ENCODE measurements around the gene TMEM255B. TPM values are rescaled to one million over a fixed set of nuclear protein-coding genes. Genes with fewer than 3 reads are reported as not detected.
"Not testable (repeated sequence)": the region's sequence is repeated elsewhere in the genome, so short reads cannot be mapped to it uniquely, and the experiment has no call there.

The TMEM255B gene
- total RNA-seq, 1 donor from 2014 or later, result 2.2 TPM

- no peak overlapping the region for H3K27ac Mint-ChIP-seq
Observed at GRCh38 chr13:113748862-113749451, 10.1 kb upstream of the TMEM255B start.

GRCh38 chr13:113749507-113749906, 9.5 kb upstream of the TMEM255B start:
- Mint-ChIP-seq H3K27me3 (ENCODE audit: insufficient read depth) (no peaks in the 10 kb centered on the region), H3K36me3 (ENCODE audit: low read depth) (no peaks in the 10 kb centered on the region), H3K4me1 (ENCODE audit: low read depth) (no peaks in the 10 kb centered on the region), H3K4me3 (no peak overlapping the region), H3K9me3 (peaks cover 19% of the 10 kb centered on the region), H3K27ac (no peak overlapping the region)
- DNase-seq (ENCODE audit: low spot score), result no peak
- intact Hi-C loops (cut with micrococcal nuclease), result no loop called here

More at GRCh38 chr13:113748862-113749451, 10.1 kb upstream of the TMEM255B start:
- Mint-ChIP-seq H3K9me3 (peaks cover 19% of the 10 kb centered on the region), H3K36me3 (ENCODE audit: low read depth) (no peaks in the 10 kb centered on the region), H3K4me1 (ENCODE audit: low read depth) (no peaks in the 10 kb centered on the region), H3K27me3 (ENCODE audit: insufficient read depth) (no peaks in the 10 kb centered on the region), H3K4me3 (no peak overlapping the region)
- no peak for DNase-seq (ENCODE audit: low spot score)
- intact Hi-C loops (cut with micrococcal nuclease), result no loop called here

GRCh38 chr13:113749967-113750366, 9.1 kb upstream of the TMEM255B start:
- intact Hi-C loops (cut with micrococcal nuclease), result no loop called here
- no peak overlapping the region for H3K4me3 Mint-ChIP-seq
- no peak overlapping the region for H3K27ac Mint-ChIP-seq
- peaks cover 19% of the 10 kb centered on the region for H3K9me3 Mint-ChIP-seq
- no peaks in the 10 kb centered on the region for H3K27me3 Mint-ChIP-seq (ENCODE audit: insufficient read depth)
- H3K4me1 Mint-ChIP-seq (ENCODE audit: low read depth), result no peaks in the 10 kb centered on the region
- no peaks in the 10 kb centered on the region for H3K36me3 Mint-ChIP-seq (ENCODE audit: low read depth)
- DNase-seq (ENCODE audit: low spot score), result no peak

GRCh38 chr13:113750554-113751399, 8.2 kb upstream of the TMEM255B start:
- intact Hi-C loops (cut with micrococcal nuclease), result no loop called here
- H3K27me3 Mint-ChIP-seq (ENCODE audit: insufficient read depth), result no peaks in the 10 kb centered on the region
- no peak overlapping the region for H3K4me3 Mint-ChIP-seq
- no peaks in the 10 kb centered on the region for H3K4me1 Mint-ChIP-seq (ENCODE audit: low read depth)
- peaks cover 19% of the 10 kb centered on the region for H3K9me3 Mint-ChIP-seq
- DNase-seq (ENCODE audit: low spot score), result no peak
- H3K27ac Mint-ChIP-seq, result no peak overlapping the region
- H3K36me3 Mint-ChIP-seq (ENCODE audit: low read depth), result no peaks in the 10 kb centered on the region

DNA sequence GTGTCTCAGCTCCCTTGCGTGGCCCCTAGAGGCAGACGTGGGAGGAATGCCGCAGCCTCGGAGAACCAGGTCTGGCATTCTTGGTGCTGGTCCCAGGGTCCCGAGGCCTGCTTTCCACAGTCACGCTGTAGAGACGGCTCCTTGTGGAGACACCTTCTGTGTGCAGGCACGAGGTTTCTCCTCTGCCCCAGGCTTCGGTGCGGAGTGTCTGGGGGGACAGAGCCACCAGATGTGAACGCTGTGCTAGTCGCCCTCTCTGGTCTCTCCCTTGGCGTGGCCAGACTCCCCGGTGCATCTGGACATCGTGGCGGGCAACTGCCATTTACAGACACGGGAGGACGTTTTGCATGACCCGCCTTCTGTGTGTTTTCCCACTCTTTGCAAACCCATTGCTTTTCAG, 7.5 kb upstream of the TMEM255B start:
- Mint-ChIP-seq H3K4me3 (no peak overlapping the region), H3K27me3 (ENCODE audit: insufficient read depth) (peaks cover 2% of the 10 kb centered on the region), H3K9me3 (peaks cover 19% of the 10 kb centered on the region), H3K27ac (no peak overlapping the region), H3K36me3 (ENCODE audit: low read depth) (no peaks in the 10 kb centered on the region), H3K4me1 (ENCODE audit: low read depth) (no peaks in the 10 kb centered on the region)
- DNase-seq (ENCODE audit: low spot score), result no peak
- intact Hi-C loops (cut with micrococcal nuclease), result no loop called here

- H3K4me3 Mint-ChIP-seq; H3K27me3 Mint-ChIP-seq (ENCODE audit: insufficient read depth); H3K36me3 Mint-ChIP-seq (ENCODE audit: low read depth); H3K27ac Mint-ChIP-seq; intact Hi-C loops (cut with micrococcal nuclease); H3K4me1 Mint-ChIP-seq (ENCODE audit: low read depth); DNase-seq (ENCODE audit: low spot score): not testable (repeated sequence)
- peaks cover 22% of the 10 kb centered on the region for H3K9me3 Mint-ChIP-seq
Observed at GRCh38 chr13:113752211-113752986, 6.6 kb upstream of the TMEM255B start.

GRCh38 chr13:113753171-113753570, 5.9 kb upstream of the TMEM255B start:
- no peak for DNase-seq (ENCODE audit: low spot score)
- H3K9me3 Mint-ChIP-seq, result peaks cover 22% of the 10 kb centered on the region
- intact Hi-C loops (cut with micrococcal nuclease), result no loop called here
- H3K27ac Mint-ChIP-seq, result no peak overlapping the region
- H3K4me1 Mint-ChIP-seq (ENCODE audit: low read depth), result peaks cover 5% of the 10 kb centered on the region
- no peak overlapping the region for H3K4me3 Mint-ChIP-seq
- no peaks in the 10 kb centered on the region for H3K36me3 Mint-ChIP-seq (ENCODE audit: low read depth)
- H3K27me3 Mint-ChIP-seq (ENCODE audit: insufficient read depth), result peaks cover 6% of the 10 kb centered on the region

- Mint-ChIP-seq H3K27me3 (ENCODE audit: insufficient read depth) (peaks cover 12% of the 10 kb centered on the region), H3K9me3 (peaks cover 22% of the 10 kb centered on the region), H3K4me3 (no peak overlapping the region), H3K36me3 (ENCODE audit: low read depth) (no peaks in the 10 kb centered on the region), H3K4me1 (ENCODE audit: low read depth) (peaks cover 11% of the 10 kb centered on the region), H3K27ac (no peak overlapping the region)
- intact Hi-C loops (cut with micrococcal nuclease), result no loop called here
- DNase-seq (ENCODE audit: low spot score), result no peak
Observed at GRCh38 chr13:113754242-113754641, 4.8 kb upstream of the TMEM255B start.

DNA sequence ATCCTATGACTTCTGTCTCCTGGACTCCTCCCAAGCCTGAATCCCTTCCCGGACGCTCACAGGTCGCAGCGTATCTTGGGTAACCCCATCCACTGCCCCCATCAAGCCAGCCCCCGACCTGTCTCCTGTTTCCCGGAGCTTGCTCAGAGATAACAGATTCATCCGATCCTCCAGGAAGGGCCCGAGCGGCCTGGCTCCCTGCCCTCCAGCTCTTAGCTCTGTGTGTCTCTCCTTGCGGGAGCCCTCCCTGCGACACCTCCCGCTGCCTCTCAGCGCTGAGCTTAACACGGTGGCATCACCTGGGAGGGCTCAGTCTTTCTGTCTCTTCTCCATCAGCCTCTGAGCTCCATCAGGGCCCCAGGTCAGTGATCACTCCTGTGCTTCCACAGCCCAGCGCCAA, 4.3 kb upstream of the TMEM255B start:
- Mint-ChIP-seq H3K4me3 (no peak overlapping the region), H3K27ac (no peak overlapping the region), H3K36me3 (ENCODE audit: low read depth) (peaks cover 3% of the 10 kb centered on the region), H3K4me1 (ENCODE audit: low read depth) (peaks cover 15% of the 10 kb centered on the region), H3K9me3 (peaks cover 22% of the 10 kb centered on the region), H3K27me3 (ENCODE audit: insufficient read depth) (peaks cover 16% of the 10 kb centered on the region)
- no peak for DNase-seq (ENCODE audit: low spot score)
- intact Hi-C loops (cut with micrococcal nuclease), result no loop called here

DNA sequence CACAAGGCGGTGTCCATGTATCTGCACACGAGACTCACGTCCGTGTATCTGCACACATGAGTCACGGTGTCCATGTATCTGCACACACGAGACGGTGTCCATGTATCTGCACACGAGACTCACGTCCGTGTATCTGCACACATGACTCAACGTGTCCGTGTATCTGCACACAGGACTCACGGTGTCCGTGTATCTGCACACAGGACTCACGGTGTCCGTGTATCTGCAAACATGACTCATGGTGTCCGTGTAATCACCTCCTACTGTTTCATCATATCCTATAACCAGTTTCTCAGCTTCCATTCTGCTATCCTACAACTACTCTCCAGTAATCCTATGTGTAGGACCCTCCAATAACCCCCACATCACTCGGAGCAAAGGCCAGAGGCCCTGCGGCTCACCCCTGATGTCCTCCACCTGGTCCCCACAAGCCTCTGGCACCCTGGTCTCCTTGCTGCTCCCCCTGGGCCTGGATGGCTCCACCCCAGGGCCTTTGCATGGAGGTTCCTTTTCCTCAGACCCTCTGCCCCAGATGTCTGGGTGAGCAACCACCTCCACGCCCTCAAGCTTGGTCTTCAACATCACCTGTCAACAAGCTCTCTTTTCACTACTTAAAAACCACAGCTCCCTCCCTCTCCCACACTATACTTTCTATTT, 2.5 kb upstream of the TMEM255B start:
- Mint-ChIP-seq H3K27ac (no peak overlapping the region), H3K36me3 (ENCODE audit: low read depth) (peaks cover 5% of the 10 kb centered on the region), H3K4me3 (no peak overlapping the region), H3K4me1 (ENCODE audit: low read depth) (peaks cover 17% of the 10 kb centered on the region), H3K9me3 (peaks cover 8% of the 10 kb centered on the region), H3K27me3 (ENCODE audit: insufficient read depth) (peaks cover 34% of the 10 kb centered on the region)
- no peak for DNase-seq (ENCODE audit: low spot score)
- intact Hi-C loops (cut with micrococcal nuclease), result no loop called here

GRCh38 chr13:113759525-113760137, 605 bp downstream of the TMEM255B start:
- H3K4me1 Mint-ChIP-seq (ENCODE audit: low read depth), result peaks cover 17% of the 10 kb centered on the region
- H3K4me3 Mint-ChIP-seq, result peak overlapping the region; percentile 91
- no peak for DNase-seq (ENCODE audit: low spot score)
- intact Hi-C loops (cut with micrococcal nuclease), result no loop called here
- peaks cover 5% of the 10 kb centered on the region for H3K36me3 Mint-ChIP-seq (ENCODE audit: low read depth)
- peak overlapping the region; percentile 21 for H3K27ac Mint-ChIP-seq
- H3K27me3 Mint-ChIP-seq (ENCODE audit: insufficient read depth), result peaks cover 48% of the 10 kb centered on the region
- peaks cover 3% of the 10 kb centered on the region for H3K9me3 Mint-ChIP-seq

- Mint-ChIP-seq H3K4me1 (ENCODE audit: low read depth) (peaks cover 17% of the 10 kb centered on the region), H3K9me3 (peaks cover 3% of the 10 kb centered on the region), H3K4me3 (no peak overlapping the region), H3K27ac (no peak overlapping the region), H3K36me3 (ENCODE audit: low read depth) (peaks cover 5% of the 10 kb centered on the region), H3K27me3 (ENCODE audit: insufficient read depth) (peaks cover 46% of the 10 kb centered on the region)
- intact Hi-C loops (cut with micrococcal nuclease), result no loop called here
- DNase-seq (ENCODE audit: low spot score), result no peak
Observed at GRCh38 chr13:113761136-113761535, 2.1 kb downstream of the TMEM255B start.

All from activated T-helper 1 cell treated with anti-CD3 and anti-CD28 coated beads, Interleukin-12 subunit alpha, Interleukin-12 subunit beta, Interleukin-2, Interleukin-4 antibody, amounts not matched to agents 30 ng/mL and 10 ng/mL and 1 ng/mL, durations not matched to agents 14 hours and 24 hours and 36 hours (primary cell).